ENCODE measurements around the gene ZNF212.
A peak's percentile ranks its signal among the peaks of the same experiment; 100 is the strongest.
"Not testable (repeated sequence)": the region's sequence is repeated elsewhere in the genome, so short reads cannot be mapped to it uniquely, and the experiment has no call there.

The ZNF212 gene

GRCh38 chr7:149224352-149224751 is 15.1 kb upstream of the ZNF212 start:
- no peak overlapping the region for H3K9ac ChIP-seq (ENCODE audit: low read length)
- no peaks in the 10 kb centered on the region for H3K27me3 ChIP-seq (ENCODE audit: control insufficient read depth, insufficient read depth, low read length)
- H3K9me3 ChIP-seq (ENCODE audit: control insufficient read depth, low read length) = no peaks in the 10 kb centered on the region
- H3K36me3 ChIP-seq (ENCODE audit: control insufficient read depth, insufficient read depth, low read length) = no peaks in the 10 kb centered on the region
- H3K4me3 ChIP-seq (ENCODE audit: low read length) = no peak overlapping the region
- H3K4me1 ChIP-seq (ENCODE audit: control insufficient read depth, insufficient read depth, low read length) = no peaks in the 10 kb centered on the region

- Histone ChIP-seq H3K9me3 (ENCODE audit: control insufficient read depth, low read length) (no peaks in the 10 kb centered on the region), H3K27me3 (ENCODE audit: control insufficient read depth, insufficient read depth, low read length) (no peaks in the 10 kb centered on the region), H3K4me3 (ENCODE audit: low read length) (no peak overlapping the region), H3K9ac (ENCODE audit: low read length) (no peak overlapping the region), H3K36me3 (ENCODE audit: control insufficient read depth, insufficient read depth, low read length) (no peaks in the 10 kb centered on the region), H3K4me1 (ENCODE audit: control insufficient read depth, insufficient read depth, low read length) (no peaks in the 10 kb centered on the region)
Observed at GRCh38 chr7:149225106-149225505, 14.3 kb upstream of the ZNF212 start.

- H3K27me3 ChIP-seq (ENCODE audit: control insufficient read depth, insufficient read depth, low read length) = no peaks in the 10 kb centered on the region
- H3K9ac ChIP-seq (ENCODE audit: low read length) = no peak overlapping the region
- no peaks in the 10 kb centered on the region for H3K9me3 ChIP-seq (ENCODE audit: control insufficient read depth, low read length)
- no peaks in the 10 kb centered on the region for H3K4me1 ChIP-seq (ENCODE audit: control insufficient read depth, insufficient read depth, low read length)
- H3K36me3 ChIP-seq (ENCODE audit: control insufficient read depth, insufficient read depth, low read length) = no peaks in the 10 kb centered on the region
- H3K4me3 ChIP-seq (ENCODE audit: low read length) = no peak overlapping the region
Observed at GRCh38 chr7:149225656-149226055, 13.8 kb upstream of the ZNF212 start.

- H3K9ac ChIP-seq (ENCODE audit: low read length); H3K4me3 ChIP-seq (ENCODE audit: low read length); H3K36me3 ChIP-seq (ENCODE audit: control insufficient read depth, insufficient read depth, low read length); H3K4me1 ChIP-seq (ENCODE audit: control insufficient read depth, insufficient read depth, low read length); H3K9me3 ChIP-seq (ENCODE audit: control insufficient read depth, low read length); H3K27me3 ChIP-seq (ENCODE audit: control insufficient read depth, insufficient read depth, low read length): not testable (repeated sequence)
Observed at GRCh38 chr7:149226366-149226765, 13.1 kb upstream of the ZNF212 start.

GRCh38 chr7:149226840-149227494 is 12.5 kb upstream of the ZNF212 start:
- no peak overlapping the region for H3K4me3 ChIP-seq (ENCODE audit: low read length)

GRCh38 chr7:149228831-149229471 is 10.5 kb upstream of the ZNF212 start:
- H3K9ac ChIP-seq (ENCODE audit: low read length) = no peak overlapping the region
- H3K9me3 ChIP-seq (ENCODE audit: control insufficient read depth, low read length) = no peaks in the 10 kb centered on the region
- no peak overlapping the region for H3K4me3 ChIP-seq (ENCODE audit: low read length)
- H3K4me1 ChIP-seq (ENCODE audit: control insufficient read depth, insufficient read depth, low read length) = no peaks in the 10 kb centered on the region
- no peaks in the 10 kb centered on the region for H3K27me3 ChIP-seq (ENCODE audit: control insufficient read depth, insufficient read depth, low read length)
- no peaks in the 10 kb centered on the region for H3K36me3 ChIP-seq (ENCODE audit: control insufficient read depth, insufficient read depth, low read length)

More at GRCh38 chr7:149226840-149227494, 12.5 kb upstream of the ZNF212 start:
- H3K9ac ChIP-seq (ENCODE audit: low read length) = no peak overlapping the region
- H3K36me3 ChIP-seq (ENCODE audit: control insufficient read depth, insufficient read depth, low read length) = no peaks in the 10 kb centered on the region
- no peaks in the 10 kb centered on the region for H3K9me3 ChIP-seq (ENCODE audit: control insufficient read depth, low read length)
- H3K4me1 ChIP-seq (ENCODE audit: control insufficient read depth, insufficient read depth, low read length) = no peaks in the 10 kb centered on the region
- H3K27me3 ChIP-seq (ENCODE audit: control insufficient read depth, insufficient read depth, low read length) = no peaks in the 10 kb centered on the region

- Histone ChIP-seq H3K4me3 (ENCODE audit: low read length) (no peak overlapping the region), H3K27me3 (ENCODE audit: control insufficient read depth, insufficient read depth, low read length) (no peaks in the 10 kb centered on the region), H3K36me3 (ENCODE audit: control insufficient read depth, insufficient read depth, low read length) (no peaks in the 10 kb centered on the region), H3K4me1 (ENCODE audit: control insufficient read depth, insufficient read depth, low read length) (no peaks in the 10 kb centered on the region), H3K9ac (ENCODE audit: low read length) (no peak overlapping the region), H3K9me3 (ENCODE audit: control insufficient read depth, low read length) (no peaks in the 10 kb centered on the region)
Observed at GRCh38 chr7:149229526-149229925, 9.9 kb upstream of the ZNF212 start.

GRCh38 chr7:149232362-149232761 is 7.1 kb upstream of the ZNF212 start:
- Histone ChIP-seq H3K4me1 (ENCODE audit: control insufficient read depth, insufficient read depth, low read length) (no peaks in the 10 kb centered on the region), H3K9ac (ENCODE audit: low read length) (no peak overlapping the region), H3K9me3 (ENCODE audit: control insufficient read depth, low read length) (no peaks in the 10 kb centered on the region), H3K27me3 (ENCODE audit: control insufficient read depth, insufficient read depth, low read length) (no peaks in the 10 kb centered on the region), H3K36me3 (ENCODE audit: control insufficient read depth, insufficient read depth, low read length) (no peaks in the 10 kb centered on the region), H3K4me3 (ENCODE audit: low read length) (no peak overlapping the region)

GRCh38 chr7:149233655-149234204 is 5.7 kb upstream of the ZNF212 start:
- not testable (repeated sequence) for H3K36me3 ChIP-seq (ENCODE audit: control insufficient read depth, insufficient read depth, low read length); H3K9me3 ChIP-seq (ENCODE audit: control insufficient read depth, low read length); H3K27me3 ChIP-seq (ENCODE audit: control insufficient read depth, insufficient read depth, low read length); H3K4me3 ChIP-seq (ENCODE audit: low read length); H3K4me1 ChIP-seq (ENCODE audit: control insufficient read depth, insufficient read depth, low read length); H3K9ac ChIP-seq (ENCODE audit: low read length)

GRCh38 chr7:149237502-149237901 is 1.9 kb upstream of the ZNF212 start:
- Histone ChIP-seq H3K36me3 (ENCODE audit: control insufficient read depth, insufficient read depth, low read length) (no peaks in the 10 kb centered on the region), H3K9me3 (ENCODE audit: control insufficient read depth, low read length) (no peaks in the 10 kb centered on the region), H3K4me3 (ENCODE audit: low read length) (no peak overlapping the region), H3K4me1 (ENCODE audit: control insufficient read depth, insufficient read depth, low read length) (peaks cover 13% of the 10 kb centered on the region), H3K27me3 (ENCODE audit: control insufficient read depth, insufficient read depth, low read length) (no peaks in the 10 kb centered on the region), H3K9ac (ENCODE audit: low read length) (no peak overlapping the region)

GRCh38 chr7:149238051-149238450 is 1.4 kb upstream of the ZNF212 start:
- no peaks in the 10 kb centered on the region for H3K36me3 ChIP-seq (ENCODE audit: control insufficient read depth, insufficient read depth, low read length)
- no peaks in the 10 kb centered on the region for H3K9me3 ChIP-seq (ENCODE audit: control insufficient read depth, low read length)
- H3K27me3 ChIP-seq (ENCODE audit: control insufficient read depth, insufficient read depth, low read length) = no peaks in the 10 kb centered on the region
- no peak overlapping the region for H3K4me3 ChIP-seq (ENCODE audit: low read length)
- peaks cover 13% of the 10 kb centered on the region for H3K4me1 ChIP-seq (ENCODE audit: control insufficient read depth, insufficient read depth, low read length)
- H3K9ac ChIP-seq (ENCODE audit: low read length) = no peak overlapping the region

- H3K9me3 ChIP-seq (ENCODE audit: control insufficient read depth, low read length) = no peaks in the 10 kb centered on the region
Observed at GRCh38 chr7:149240637-149241036, 1.2 kb downstream of the ZNF212 start.

More at GRCh38 chr7:149240637-149241036, 1.2 kb downstream of the ZNF212 start:
- Histone ChIP-seq H3K9ac (ENCODE audit: low read length) (peak overlapping the region; percentile 93), H3K4me3 (ENCODE audit: low read length) (peak overlapping the region; percentile 96), H3K27me3 (ENCODE audit: control insufficient read depth, insufficient read depth, low read length) (no peaks in the 10 kb centered on the region), H3K4me1 (ENCODE audit: control insufficient read depth, insufficient read depth, low read length) (peaks cover 13% of the 10 kb centered on the region), H3K36me3 (ENCODE audit: control insufficient read depth, insufficient read depth, low read length) (no peaks in the 10 kb centered on the region)
